BE2C (cell line): ENCODE data around the gene MPG.

ENCODE experiments used
- DNase-seq: peaks from one replicate; pipeline ENCODE4 v3.0.0-alpha.2; 2020
- H3K27me3 ChIP-seq: fragments of 250-450 bp; sonication (Bioruptor Pico); 2 replicates; pipeline ENCODE4 v1.5.1; 2020; ENCODE audit warnings: mild to moderate bottlenecking
- H3K36me3 ChIP-seq: fragments of 250-450 bp; sonication (Bioruptor Pico); 2 replicates; pipeline ENCODE4 v1.5.1; 2020; ENCODE audit warnings: mild to moderate bottlenecking
- H3K4me1 ChIP-seq: fragments of 250-450 bp; sonication (Bioruptor Pico); 2 replicates; pipeline ENCODE4 v1.5.1; 2020
- H3K4me3 ChIP-seq: 2 replicates; pipeline ENCODE4 v1.5.1; 2011; ENCODE audit warnings: low read depth, low read length
- H3K9me3 ChIP-seq: fragments of 250-450 bp; sonication (Bioruptor Pico); 2 replicates; pipeline ENCODE4 v1.5.1; 2020
- CTCF ChIP-seq: IDR thresholded peaks from 2 replicates; pipeline ENCODE4 v1.5.1; 2012; ENCODE audit warnings: mild to moderate bottlenecking, low read depth, low read length

The MPG gene

GRCh38 chr16:75580-76501 is 2.2 kb upstream of the MPG start:
- Histone ChIP-seq H3K9me3 (no peaks in the 10 kb centered on the region), H3K27me3 (peaks cover 16% of the 10 kb centered on the region), H3K4me1 (peaks cover 17% of the 10 kb centered on the region), H3K4me3 (no peak overlapping the region), H3K36me3 (no peaks in the 10 kb centered on the region)
- no peak for DNase-seq
- no peak for TF ChIP-seq CTCF

- no peak for TF ChIP-seq CTCF
- Histone ChIP-seq H3K4me3 (no peak overlapping the region), H3K27me3 (peaks cover 11% of the 10 kb centered on the region), H3K4me1 (peaks cover 17% of the 10 kb centered on the region), H3K9me3 (no peaks in the 10 kb centered on the region), H3K36me3 (no peaks in the 10 kb centered on the region)
- no peak for DNase-seq
These were observed 1.3 kb upstream of the MPG start for GRCh38 chr16:76535-77272.

GRCh38 chr16:77273-77806 is 685 bp upstream of the MPG start:
- no peak for TF ChIP-seq CTCF
- Histone ChIP-seq H3K4me3 (peak overlapping the region; percentile 67), H3K36me3 (no peaks in the 10 kb centered on the region), H3K4me1 (peaks cover 17% of the 10 kb centered on the region), H3K9me3 (no peaks in the 10 kb centered on the region), H3K27me3 (peaks cover 6% of the 10 kb centered on the region)
- DNase-seq = peak; percentile 60

- no peak for DNase-seq
- TF ChIP-seq CTCF = no peak
- Histone ChIP-seq H3K4me1 (peaks cover 14% of the 10 kb centered on the region), H3K4me3 (peak overlapping the region; percentile 67), H3K27me3 (no peaks in the 10 kb centered on the region), H3K36me3 (no peaks in the 10 kb centered on the region), H3K9me3 (no peaks in the 10 kb centered on the region)
These were observed 572 bp downstream of the MPG start for GRCh38 chr16:78444-79150.

GRCh38 chr16:79151-80054 is 1.4 kb downstream of the MPG start:
- TF ChIP-seq CTCF = no peak
- no peak overlapping the region; the same call in 1 of the 2 replicates for H3K4me3 ChIP-seq
- H3K27me3 ChIP-seq = no peaks in the 10 kb centered on the region
- no peaks in the 10 kb centered on the region for H3K9me3 ChIP-seq
- peaks cover 6% of the 10 kb centered on the region for H3K36me3 ChIP-seq
- DNase-seq = no peak
- H3K4me1 ChIP-seq = peaks cover 19% of the 10 kb centered on the region
